DOHH2 (cell line): Measurements from ENCODE around the gene ARHGAP6.
A peak's percentile ranks its signal among the peaks of the same experiment; 100 is the strongest.

Source experiments
- H3F3A ChIP-seq: fragments of 200-600 bp; sonication (generic), shearing (Covaris generic); 2 replicates; pipeline ENCODE4 v1.6.0; 2016; ENCODE audit warnings: antibody characterized with exemption, mild to moderate bottlenecking; ENCODE audit not compliant: control insufficient read depth, insufficient read depth
- H3K27ac ChIP-seq: fragments of 200-600 bp; sonication (generic); 2 replicates; pipeline ENCODE4 v1.5.1; 2014; ENCODE audit warnings: low read depth, mild to moderate bottlenecking, low read length, moderate library complexity
- H3K27me3 ChIP-seq: fragments of 200-600 bp; sonication (generic); 2 replicates; pipeline ENCODE4 v1.6.1; 2014; ENCODE audit warnings: mild to moderate bottlenecking, low read length, mixed read lengths; ENCODE audit not compliant: control insufficient read depth
- H3K36me3 ChIP-seq: fragments of 200-600 bp; sonication (generic); 2 replicates; pipeline ENCODE4 v1.6.1; 2014; ENCODE audit warnings: mild to moderate bottlenecking, low read length, moderate library complexity, mixed read lengths; ENCODE audit not compliant: control insufficient read depth
- H3K4me1 ChIP-seq: fragments of 200-600 bp; sonication (generic); 2 replicates; pipeline ENCODE4 v1.6.1; 2014; ENCODE audit warnings: mild to moderate bottlenecking, low read length, mixed read lengths; ENCODE audit not compliant: control insufficient read depth
- H3K4me2 ChIP-seq: fragments of 200-600 bp; sonication (generic); 2 replicates; pipeline ENCODE4 v1.6.0; 2014; ENCODE audit warnings: mild to moderate bottlenecking, low read length, moderate library complexity
- H3K4me3 ChIP-seq: fragments of 200-600 bp; sonication (generic); 2 replicates; pipeline ENCODE4 v1.5.1; 2014; ENCODE audit warnings: mild to moderate bottlenecking, low read length, mixed read lengths
- H3K79me2 ChIP-seq: fragments of 200-600 bp; sonication (generic); 2 replicates; pipeline ENCODE4 v1.6.1; 2014; ENCODE audit warnings: mild to moderate bottlenecking, low read length, mixed read lengths; ENCODE audit not compliant: control insufficient read depth
- H3K9me2 ChIP-seq: fragments of 200-600 bp; sonication (generic); replicated peaks from 2 replicates; pipeline ENCODE4 v1.6.1; 2014; ENCODE audit warnings: mild to moderate bottlenecking, low read length, mixed read lengths; ENCODE audit not compliant: control insufficient read depth
- H3K9me3 ChIP-seq: fragments of 200-600 bp; sonication (generic); 2 replicates; pipeline ENCODE4 v1.6.1; 2014; ENCODE audit warnings: antibody characterized with exemption, low read length, mixed read lengths; ENCODE audit not compliant: control insufficient read depth, insufficient read depth
- H4K20me1 ChIP-seq: fragments of 200-600 bp; sonication (generic); 2 replicates; pipeline ENCODE4 v1.6.0; 2014; ENCODE audit warnings: low read depth, mild to moderate bottlenecking, antibody characterized with exemption, low read length, moderate library complexity; ENCODE audit not compliant: control insufficient read depth, insufficient read depth
- CTCF ChIP-seq: fragments of 200-600 bp; sonication (generic); IDR thresholded peaks from one replicate; pipeline ENCODE4 v1.5.1; 2014; ENCODE audit warnings: antibody characterized with exemption, mild to moderate bottlenecking, low read depth, low read length; ENCODE audit not compliant: poor library complexity, severe bottlenecking
- EZH2phosphoT487 ChIP-seq: fragments of 200-600 bp; sonication (generic); IDR thresholded peaks from 2 replicates; pipeline ENCODE4 v1.6.1; 2017; ENCODE audit warnings: borderline replicate concordance, mild to moderate bottlenecking, antibody characterized with exemption, low read length, moderate library complexity, mixed read lengths

ARHGAP6 gene

DNA sequence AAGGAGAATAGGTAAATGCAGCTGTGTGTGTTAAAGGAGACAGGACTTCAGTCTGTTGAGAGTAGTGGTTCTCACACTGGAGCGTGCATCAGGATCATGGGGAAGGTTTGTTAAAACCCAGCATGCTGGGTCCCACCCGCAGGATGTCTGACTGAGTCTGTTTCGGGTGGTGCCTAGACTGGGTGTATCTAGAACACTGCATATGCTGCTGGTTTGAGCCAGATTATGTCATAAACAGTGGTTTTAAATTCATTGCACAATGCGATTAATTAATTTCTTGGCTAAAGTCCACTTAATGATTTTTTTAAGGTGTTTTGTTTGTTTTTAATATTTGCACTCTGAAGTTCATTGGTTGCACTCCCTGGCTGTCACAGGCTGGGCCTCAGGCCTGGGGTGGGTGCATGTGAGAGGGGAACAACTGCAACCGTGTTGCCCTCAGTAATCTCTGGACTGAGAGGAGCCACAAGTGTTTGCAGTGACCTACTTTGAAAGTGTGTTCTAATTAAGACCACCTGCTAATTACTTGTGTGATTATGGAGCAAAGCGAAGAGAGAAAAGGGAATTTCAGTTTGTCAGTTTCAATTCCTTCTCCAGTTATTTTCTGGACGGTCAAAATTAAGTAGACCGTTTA lies 546.3 kb downstream of the ARHGAP6 start:
- Histone ChIP-seq H3F3A (no peaks in the 10 kb centered on the region), H3K9me2 (no peaks in the 10 kb centered on the region), H3K27ac (no peak overlapping the region), H3K4me3 (no peak overlapping the region), H3K79me2 (peaks cover 6% of the 10 kb centered on the region), H3K27me3 (no peaks in the 10 kb centered on the region), H4K20me1 (no peaks in the 10 kb centered on the region), H3K9me3 (no peaks in the 10 kb centered on the region), H3K4me2 (no peak overlapping the region), H3K36me3 (peaks cover 71% of the 10 kb centered on the region), H3K4me1 (no peaks in the 10 kb centered on the region)
- no peak for TF ChIP-seq EZH2phosphoT487
- TF ChIP-seq CTCF, result no peak

DNA sequence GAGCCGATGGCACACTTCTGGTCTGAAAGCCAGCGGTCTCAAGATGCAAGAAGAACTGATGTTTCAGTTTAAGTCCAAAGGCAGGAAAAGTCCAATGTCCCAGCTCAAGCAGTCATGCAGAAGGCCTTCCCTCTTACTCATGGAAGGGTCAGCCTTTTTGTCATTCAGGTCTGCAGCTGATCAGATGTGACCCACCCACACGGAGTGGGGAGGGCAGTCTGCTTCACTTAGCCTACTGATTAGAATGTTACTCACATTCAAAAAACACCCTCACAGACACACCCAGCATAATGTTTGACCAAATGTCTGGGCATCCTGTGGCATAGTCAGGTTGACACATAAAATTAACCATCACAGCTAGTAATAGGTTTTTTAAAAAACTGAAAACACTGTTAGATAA lies 548.0 kb downstream of the ARHGAP6 start:
- H3F3A ChIP-seq, result no peaks in the 10 kb centered on the region
- no peaks in the 10 kb centered on the region for H4K20me1 ChIP-seq
- H3K4me2 ChIP-seq, result no peak overlapping the region
- H3K27ac ChIP-seq, result no peak overlapping the region
- H3K27me3 ChIP-seq, result no peaks in the 10 kb centered on the region
- no peak for TF ChIP-seq CTCF
- TF ChIP-seq EZH2phosphoT487, result no peak
- H3K79me2 ChIP-seq, result peaks cover 23% of the 10 kb centered on the region
- no peak overlapping the region for H3K4me3 ChIP-seq
- H3K36me3 ChIP-seq, result peaks cover 87% of the 10 kb centered on the region
- peaks cover 15% of the 10 kb centered on the region for H3K4me1 ChIP-seq
- H3K9me2 ChIP-seq, result no peaks in the 10 kb centered on the region
- H3K9me3 ChIP-seq, result no peaks in the 10 kb centered on the region

- Histone ChIP-seq H3K4me2 (peak overlapping the region; percentile 51), H3K9me2 (no peaks in the 10 kb centered on the region), H3K79me2 (peaks cover 50% of the 10 kb centered on the region), H3K9me3 (peaks cover 5% of the 10 kb centered on the region; the same call in 1 of the 2 replicates), H4K20me1 (no peaks in the 10 kb centered on the region), H3K27ac (peak overlapping the region; percentile 26; the same call in 1 of the 2 replicates), H3K27me3 (no peaks in the 10 kb centered on the region), H3K4me3 (no peak overlapping the region), H3F3A (no peaks in the 10 kb centered on the region), H3K36me3 (peaks cover 59% of the 10 kb centered on the region), H3K4me1 (peaks cover 29% of the 10 kb centered on the region)
- no peak for TF ChIP-seq CTCF
- TF ChIP-seq EZH2phosphoT487, result no peak
Observed at GRCh38 chrX:11113731-11114130, 552.0 kb downstream of the ARHGAP6 start.
